B cell (primary cell): Measurements from ENCODE around the gene RFX8. TPM values are rescaled to one million over a fixed set of nuclear protein-coding genes. Genes with fewer than 3 reads are reported as not detected.

Experiments
- ATAC-seq: fragments of 200-7000 bp; cut with Tn5 transposase; one replicate; pipeline ENCODE4 v1.10.0; 2021; ENCODE audit warnings: low read depth, mild to moderate bottlenecking, moderate number of reproducible peaks, moderate library complexity
- CTCF ChIA-PET: fragments of 350-600 bp; sonication (Branson Sonifier 250); formaldehyde crosslinking; loops from one replicate; lab custom pipeline; 2021; ENCODE audit warnings: antibody characterized with exemption, inconsistent platforms; lab: Charles Lee
- POLR2A ChIA-PET: fragments of 350-600 bp; sonication (Branson Sonifier 250); formaldehyde crosslinking; loops from one replicate; lab custom pipeline; 2021; ENCODE audit warnings: antibody characterized with exemption; lab: Charles Lee
- DNase-seq: peaks from one replicate; pipeline ENCODE4 v3.0.0; 2013
- H2AFZ ChIP-seq: 2 replicates; pipeline ENCODE4 v1.6.1; 2012; ENCODE audit warnings: mild to moderate bottlenecking, low read depth, low read length; ENCODE audit not compliant: insufficient read depth, poor library complexity, severe bottlenecking
- H3K27ac ChIP-seq, 2 donors: 1 replicate in 1 of 2; 2 replicates in 1 of 2; pipeline ENCODE4 v1.5.1; 2012 to 2013; ENCODE audit warnings: low read length in 2 of 2, mild to moderate bottlenecking in 2 of 2, moderate library complexity in 1 of 2
- H3K27me3 ChIP-seq, 4 experiments: fragments of 200-600 bp in 1 of 4; sonication (generic) in 1 of 4; replicated peaks in 1 of 4; 1 replicate in 2 of 4; 2 replicates in 2 of 4; pipeline versions ENCODE4 v1.6.1 to v1.7.0; 2013 to 2016; ENCODE audit warnings: low read length in 3 of 4, mild to moderate bottlenecking in 2 of 4, mixed read lengths in 1 of 4, moderate library complexity in 1 of 4; ENCODE audit not compliant: insufficient read depth in 4 of 4, control insufficient read depth in 3 of 4; ENCODE audit errors: control extremely low read depth in 1 of 4
- H3K36me3 ChIP-seq, 2 experiments: replicated peaks in 1 of 2; 1 replicate in 1 of 2; 2 replicates in 1 of 2; pipeline versions ENCODE4 v1.6.1 to v1.7.1; 2013; ENCODE audit warnings: low read length in 1 of 2; ENCODE audit not compliant: insufficient read depth in 2 of 2, control insufficient read depth in 1 of 2; ENCODE audit errors: control extremely low read depth in 1 of 2, extremely low read depth in 1 of 2
- H3K4me1 ChIP-seq, 2 donors: fragments of 200-600 bp in 1 of 2; sonication (generic) in 1 of 2; 1 replicate in 1 of 2; 2 replicates in 1 of 2; pipeline versions ENCODE4 v1.5.1 to v1.6.1; 2013 to 2017; ENCODE audit warnings: low read length in 2 of 2; ENCODE audit not compliant: control insufficient read depth in 2 of 2, insufficient read depth in 2 of 2
- H3K4me2 ChIP-seq: replicated peaks from 2 replicates; pipeline ENCODE3; 2012; ENCODE audit warnings: mild to moderate bottlenecking, low read depth, low read length; ENCODE audit not compliant: poor library complexity, severe bottlenecking
- H3K4me3 ChIP-seq, 5 experiments: fragments of 200-600 bp in 1 of 5; sonication (generic) in 1 of 5; 1 replicate in 3 of 5; 2 replicates in 2 of 5; pipeline versions ENCODE4 v1.5.1 to v1.7.0; 2011 to 2016; ENCODE audit warnings: low read length in 4 of 5, mild to moderate bottlenecking in 4 of 5, low read depth in 2 of 5, control low read depth in 1 of 5, moderate library complexity in 1 of 5; ENCODE audit not compliant: insufficient read depth in 1 of 5; ENCODE audit errors: control extremely low read depth in 1 of 5, extremely low read depth in 1 of 5
- H3K79me2 ChIP-seq: fragments of 200-600 bp; sonication (generic); one replicate; pipeline ENCODE4 v1.6.0; 2016; ENCODE audit warnings: low read length; ENCODE audit not compliant: control insufficient read depth, insufficient read depth
- H3K9ac ChIP-seq: fragments of 200-600 bp; sonication (generic); 2 replicates; pipeline ENCODE4 v1.6.1; 2017; ENCODE audit warnings: mild to moderate bottlenecking, low read length, moderate library complexity
- H3K9me3 ChIP-seq, 3 donors: one replicate each; pipeline versions ENCODE4 v1.6.1 to v1.7.1; 2013; ENCODE audit warnings: low read length in 2 of 3; ENCODE audit not compliant: control insufficient read depth in 2 of 3, insufficient read depth in 1 of 3; ENCODE audit errors: control extremely low read depth in 1 of 3
- H4K20me1 ChIP-seq: 2 replicates; pipeline ENCODE4 v1.6.0; 2012; ENCODE audit warnings: mild to moderate bottlenecking, low read length; ENCODE audit not compliant: insufficient read depth, control insufficient read depth, poor library complexity, severe bottlenecking
- H3K27ac Mint-ChIP-seq: one replicate; pipeline ENCODE4 v1.8.0; 2021; ENCODE audit warnings: mixed read lengths
- H3K27me3 Mint-ChIP-seq: one replicate; pipeline ENCODE4 v1.8.0; 2021; ENCODE audit warnings: mixed read lengths
- H3K4me1 Mint-ChIP-seq: one replicate; pipeline ENCODE4 v1.8.0; 2021; ENCODE audit warnings: mixed read lengths
- H3K4me3 Mint-ChIP-seq: one replicate; pipeline ENCODE4 v1.8.0; 2021; ENCODE audit warnings: mixed read lengths
- H3K9me3 Mint-ChIP-seq: one replicate; pipeline ENCODE4 v1.8.0; 2022; ENCODE audit warnings: mixed read lengths; ENCODE audit not compliant: insufficient read depth
- EZH2 ChIP-seq: IDR thresholded peaks from 2 replicates; pipeline ENCODE4 v1.6.1; 2012; ENCODE audit warnings: borderline replicate concordance, low read depth, mild to moderate bottlenecking, moderate library complexity, low read length; ENCODE audit not compliant: insufficient read depth, poor library complexity, severe bottlenecking
- WGBS: methylation state at CpG from one replicate; pipeline ENCODE4 v1.1.5; 2013; ENCODE audit warnings: missing lambda C conversion rate; ENCODE audit not compliant: insufficient coverage; 5-methylcytosine and 5-hydroxymethylcytosine counted together
- intact Hi-C: fragments of 100-400 bp; cut with micrococcal nuclease; formaldehyde crosslinking; loops from one replicate; pipeline ENCODE4 v1.10.0; 2022
- polyA plus RNA-seq: library from polyadenylated mRNA; depleted of rRNA; stranded (reverse); fragments of >200 nt; gene quantifications from 2 replicates; pipeline ENCODE4 v1.2.3, GENCODE V29; 2012
- total RNA-seq, 2 donors: library from RNA; stranded (reverse); fragments of 120-200 nt in 1 of 2; gene quantifications; 1 replicate in 1 of 2; 2 replicates in 1 of 2; pipeline versions ENCODE4 v1.2.3 to v1.2.4, GENCODE V29; 2013 to 2022
- TF ChIP-seq, protein P1 (sequence below): fragments of 200-600 bp; IDR thresholded peaks from one replicate; pipeline ENCODE4 v1.8.0; 2022; ENCODE audit warnings: antibody characterized with exemption, mild to moderate bottlenecking

Gene RFX8
- total and polyA plus RNA-seq, 2 donors (not counting 1 experiment from before 2014, with no cell fraction given), result not detected

GRCh38 chr2:101396316-101396717 is 78.6 kb downstream of the RFX8 start:
- H3K4me2 ChIP-seq, result no peak overlapping the region

GRCh38 chr2:101395545-101396315 is 79.2 kb downstream of the RFX8 start:
- CTCF ChIA-PET, result interaction anchor here (0.9 to 2.2 kb wide), 2 partner anchors 12 to 54 kb away, joined by 3 to 4 read pairs; no protein-coding TSS in a partner anchor
- DNase-seq (no peak), ATAC-seq (no peak)
- H3K9me3 ChIP-seq, result peaks cover 0 to 7% (median 0%) of the 10 kb centered on the region in 3 donors
- no peak overlapping the region for H3K9ac ChIP-seq
- H3K4me1 ChIP-seq, result peaks cover 23 to 27% of the 10 kb centered on the region in 2 donors
- intact Hi-C loops, result no loop called here
- Mint-ChIP-seq H3K4me1 (peaks cover 19% of the 10 kb centered on the region), H3K4me3 (no peak overlapping the region), H3K27me3 (peaks cover 21% of the 10 kb centered on the region), H3K9me3 (no peaks in the 10 kb centered on the region), H3K27ac (no peak overlapping the region)
- no peak overlapping the region for H2AFZ ChIP-seq
- no peak overlapping the region for H3K4me2 ChIP-seq
- TF ChIP-seq EZH2, result no peak
- TF ChIP-seq, protein P1, sequence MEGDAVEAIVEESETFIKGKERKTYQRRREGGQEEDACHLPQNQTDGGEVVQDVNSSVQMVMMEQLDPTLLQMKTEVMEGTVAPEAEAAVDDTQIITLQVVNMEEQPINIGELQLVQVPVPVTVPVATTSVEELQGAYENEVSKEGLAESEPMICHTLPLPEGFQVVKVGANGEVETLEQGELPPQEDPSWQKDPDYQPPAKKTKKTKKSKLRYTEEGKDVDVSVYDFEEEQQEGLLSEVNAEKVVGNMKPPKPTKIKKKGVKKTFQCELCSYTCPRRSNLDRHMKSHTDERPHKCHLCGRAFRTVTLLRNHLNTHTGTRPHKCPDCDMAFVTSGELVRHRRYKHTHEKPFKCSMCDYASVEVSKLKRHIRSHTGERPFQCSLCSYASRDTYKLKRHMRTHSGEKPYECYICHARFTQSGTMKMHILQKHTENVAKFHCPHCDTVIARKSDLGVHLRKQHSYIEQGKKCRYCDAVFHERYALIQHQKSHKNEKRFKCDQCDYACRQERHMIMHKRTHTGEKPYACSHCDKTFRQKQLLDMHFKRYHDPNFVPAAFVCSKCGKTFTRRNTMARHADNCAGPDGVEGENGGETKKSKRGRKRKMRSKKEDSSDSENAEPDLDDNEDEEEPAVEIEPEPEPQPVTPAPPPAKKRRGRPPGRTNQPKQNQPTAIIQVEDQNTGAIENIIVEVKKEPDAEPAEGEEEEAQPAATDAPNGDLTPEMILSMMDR, result no peak
- H3K79me2 ChIP-seq, result no peaks in the 10 kb centered on the region
- no peak overlapping the region for H3K27ac ChIP-seq
- H4K20me1 ChIP-seq, result no peaks in the 10 kb centered on the region
- H3K36me3 ChIP-seq, result no peaks in the 10 kb centered on the region
- WGBS, result 90% methylated on average over 4 of the region's 6 CpGs
- POLR2A ChIA-PET, result no interaction called here
- H3K4me3 ChIP-seq, result no peak overlapping the region
- no peaks in the 10 kb centered on the region for H3K27me3 ChIP-seq

More at GRCh38 chr2:101396316-101396717, 78.6 kb downstream of the RFX8 start:
- Mint-ChIP-seq H3K27ac (no peak overlapping the region), H3K9me3 (no peaks in the 10 kb centered on the region), H3K4me3 (no peak overlapping the region), H3K27me3 (peaks cover 21% of the 10 kb centered on the region), H3K4me1 (peaks cover 25% of the 10 kb centered on the region)
- intact Hi-C loops, result no loop called here
- Histone ChIP-seq H3K9ac (no peak overlapping the region), H2AFZ (no peak overlapping the region), H3K9me3 (peaks cover 0 to 5% (median 0%) of the 10 kb centered on the region in 3 donors), H3K4me1 (peaks cover 28 to 33% of the 10 kb centered on the region in 2 donors), H4K20me1 (no peaks in the 10 kb centered on the region), H3K36me3 (no peaks in the 10 kb centered on the region), H3K27ac (no peak overlapping the region), H3K79me2 (no peaks in the 10 kb centered on the region), H3K27me3 (no peaks in the 10 kb centered on the region), H3K4me3 (no peak overlapping the region)
- ATAC-seq (no peak), DNase-seq (no peak)
- ChIA-PET CTCF (interaction anchor here (0.9 to 2.2 kb wide), 2 partner anchors 12 to 54 kb away, joined by 3 to 4 read pairs; no protein-coding TSS in a partner anchor), POLR2A (no interaction called here)
- TF ChIP-seq, protein P1, result no peak
- TF ChIP-seq EZH2, result no peak
- WGBS, result 88% methylated on average over 1 of the region's 2 CpGs
